Measurements from ENCODE around the gene ALOX5. TPM values are rescaled to one million over a fixed set of nuclear protein-coding genes. Genes with fewer than 3 reads are reported as not detected.
"Not testable (repeated sequence)": the region's sequence is repeated elsewhere in the genome, so short reads cannot be mapped to it uniquely, and the experiment has no call there.

ALOX5 gene
- 1 to 10 TPM; 1.9 to 7.3 (median 4.1) TPM for polyA plus RNA-seq (ENCODE audit: insufficient read length in 4 of 4)

DNA sequence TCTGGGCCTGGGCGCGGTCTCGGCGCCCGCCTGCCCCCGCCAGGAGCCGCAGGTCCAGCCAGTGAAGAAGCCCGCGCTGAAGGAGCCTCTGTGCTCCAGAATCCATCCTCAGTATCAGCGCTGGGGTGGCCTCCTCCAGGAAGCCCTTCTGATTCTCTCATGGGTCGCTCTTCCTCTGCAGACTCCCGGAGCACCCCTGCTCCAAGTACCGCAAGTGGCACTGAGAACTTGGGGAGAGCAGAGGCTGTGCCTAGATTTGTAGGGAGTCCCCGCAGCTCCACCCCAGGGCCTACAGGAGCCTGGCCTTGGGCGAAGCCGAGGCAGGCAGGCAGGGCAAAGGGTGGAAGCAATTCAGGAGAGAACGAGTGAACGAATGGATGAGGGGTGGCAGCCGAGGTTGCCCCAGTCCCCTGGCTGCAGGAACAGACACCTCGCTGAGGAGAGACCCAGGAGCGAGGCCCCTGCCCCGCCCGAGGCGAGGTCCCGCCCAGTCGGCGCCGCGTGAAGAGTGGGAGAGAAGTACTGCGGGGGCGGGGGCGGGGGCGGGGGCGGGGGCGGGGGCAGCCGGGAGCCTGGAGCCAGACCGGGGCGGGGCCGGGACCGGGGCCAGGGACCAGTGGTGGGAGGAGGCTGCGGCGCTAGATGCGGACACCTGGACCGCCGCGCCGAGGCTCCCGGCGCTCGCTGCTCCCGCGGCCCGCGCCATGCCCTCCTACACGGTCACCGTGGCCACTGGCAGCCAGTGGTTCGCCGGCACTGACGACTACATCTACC lies at the start of gene ALOX5:
Gene ALOX5, plus strand, starts transcription at position 641 of the 774 bp plus-strand sequence. Its CDS starts 64 bp downstream, at position 705.
- DNase-seq (ENCODE audit: low read depth in 4 of 4, low spot score in 3 of 4): no peak

DNA sequence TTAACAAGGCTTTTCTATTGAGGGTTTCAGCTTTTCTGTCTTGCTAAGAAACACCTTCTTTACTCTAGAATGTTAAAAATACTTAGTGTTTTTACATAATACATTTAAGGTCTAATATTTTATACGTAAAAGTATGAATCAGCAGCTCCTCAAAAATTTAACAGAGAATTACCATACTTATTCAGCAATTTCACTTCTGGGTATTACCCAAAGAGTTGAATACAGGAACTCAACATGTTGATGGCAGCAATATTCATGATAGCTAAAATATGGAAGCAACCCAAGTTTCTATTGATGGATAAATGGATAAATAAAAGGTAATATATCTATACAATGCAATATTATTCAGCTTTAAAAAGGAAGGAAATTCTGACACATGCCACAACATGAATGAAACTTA lies 48.9 kb upstream of the ALOX5 start:
- DNase-seq (ENCODE audit: low read depth in 4 of 4, low spot score in 3 of 4): no peak

DNA sequence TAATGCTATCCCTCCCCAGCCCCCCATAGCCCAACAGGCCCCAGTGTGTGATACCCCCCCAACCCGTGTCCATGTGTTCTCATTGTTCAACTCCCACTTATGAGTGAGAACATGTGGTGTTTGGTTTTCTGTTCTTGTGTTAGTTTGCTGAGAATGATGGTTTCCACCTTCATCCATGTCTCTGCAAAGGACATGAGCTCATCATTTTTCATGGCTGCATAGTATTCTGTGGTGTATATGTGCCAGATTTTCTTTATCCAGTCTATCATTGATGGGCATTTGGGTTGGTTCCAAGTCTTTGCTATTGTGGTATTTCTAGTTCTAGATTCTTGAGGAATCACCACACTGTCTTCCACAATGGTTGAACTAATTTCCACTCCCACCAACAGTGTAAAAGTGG lies 47.2 kb upstream of the ALOX5 start:
- DNase-seq (ENCODE audit: low read depth in 4 of 4, low spot score in 3 of 4): not testable (repeated sequence)

DNA sequence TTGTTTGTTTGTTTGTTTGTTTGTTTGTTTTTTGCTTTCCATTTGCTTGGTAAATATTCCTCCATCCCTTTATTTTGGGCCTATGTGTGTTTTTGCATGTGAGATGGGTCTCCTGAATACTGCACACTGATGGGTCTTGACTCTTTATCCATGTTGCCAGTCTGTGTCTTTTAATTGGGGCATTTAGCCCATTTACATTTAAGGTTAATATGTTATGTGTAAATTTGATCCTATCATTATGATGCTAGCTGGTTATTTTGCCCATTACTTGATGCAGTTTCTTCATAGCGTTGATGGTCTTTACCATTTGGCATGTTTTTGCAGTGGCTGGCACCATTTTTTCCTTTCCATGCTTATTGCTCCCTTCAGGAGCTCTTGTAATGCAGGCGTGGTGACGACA lies 42.2 kb upstream of the ALOX5 start:
- DNase-seq (ENCODE audit: low read depth in 4 of 4, low spot score in 3 of 4): not testable (repeated sequence)

DNA sequence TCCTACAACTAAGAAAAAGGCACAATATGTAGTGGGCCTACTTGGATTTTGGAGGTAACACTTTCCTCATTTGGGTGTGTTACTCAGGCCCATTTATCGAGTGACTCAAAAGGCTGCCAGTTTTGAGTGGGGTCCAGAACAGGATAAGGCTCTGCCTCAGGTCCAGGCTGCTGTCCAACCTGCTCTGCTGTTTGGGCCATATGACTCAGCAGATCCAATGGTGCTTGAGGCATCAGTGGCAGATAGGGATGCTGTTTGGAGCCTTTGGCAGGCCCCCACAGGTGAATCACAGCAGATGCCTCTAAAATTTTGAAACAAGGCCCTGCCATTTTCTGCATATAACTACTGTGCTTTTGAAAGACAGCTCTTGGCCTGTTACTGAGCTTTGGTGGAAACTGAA lies 34.1 kb upstream of the ALOX5 start:
- DNase-seq (ENCODE audit: low read depth in 4 of 4, low spot score in 3 of 4): no peak

DNA sequence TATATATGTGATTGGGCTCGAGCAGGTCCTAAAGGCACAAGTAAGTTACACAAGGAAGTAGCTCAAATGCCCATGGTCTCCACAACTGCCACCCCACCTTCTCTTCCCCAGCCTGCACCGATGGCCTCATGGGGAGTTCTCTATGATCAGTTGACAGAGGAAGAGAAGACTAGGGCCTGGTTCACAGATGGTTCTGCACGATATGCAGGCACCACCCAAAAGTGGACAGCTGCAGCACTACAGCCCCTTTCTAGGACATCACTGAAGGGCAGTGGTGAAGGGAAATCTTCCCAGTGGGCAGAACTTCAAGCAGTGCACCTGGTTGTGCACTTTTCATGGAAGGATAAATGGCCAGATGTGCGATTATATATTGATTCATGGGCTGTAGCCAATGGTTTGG lies 33.6 kb upstream of the ALOX5 start:
- not testable (repeated sequence) for DNase-seq (ENCODE audit: low read depth in 4 of 4, low spot score in 3 of 4)

DNA sequence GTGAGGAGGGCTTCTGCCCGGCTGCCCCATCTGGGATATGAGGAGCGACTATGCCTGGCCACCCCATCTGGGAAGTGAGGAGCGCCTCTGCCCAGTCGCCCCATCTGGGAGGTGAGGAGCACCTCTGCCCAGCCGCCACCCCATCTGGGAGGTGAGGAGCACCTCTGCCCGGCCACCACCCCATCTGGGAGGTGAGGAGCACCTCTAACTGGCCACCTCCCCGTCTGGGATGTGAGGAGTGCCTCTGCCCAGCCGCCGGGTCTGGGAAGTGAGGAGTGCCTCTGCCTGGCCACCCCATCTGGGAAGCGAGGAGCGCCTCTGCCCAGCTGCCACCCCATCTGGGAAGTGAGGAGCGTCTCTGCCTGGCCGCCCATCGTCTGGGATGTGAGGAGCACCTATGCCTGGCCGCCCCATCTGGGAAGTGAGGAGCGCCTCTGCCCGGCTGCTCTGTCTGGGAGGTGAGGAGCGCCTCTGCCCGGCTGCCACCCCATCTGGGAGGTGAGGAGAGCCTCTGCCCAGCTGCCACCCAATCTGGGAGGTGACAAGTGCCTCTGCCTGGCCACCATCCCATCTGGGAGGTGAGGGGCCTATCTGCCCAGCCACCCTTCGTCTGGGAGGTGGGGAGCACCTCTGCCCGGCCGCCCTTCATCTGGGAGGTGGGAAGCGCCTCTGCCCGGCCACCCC lies 27.2 kb upstream of the ALOX5 start:
- not testable (repeated sequence) for DNase-seq (ENCODE audit: low read depth in 4 of 4, low spot score in 3 of 4)

DNA sequence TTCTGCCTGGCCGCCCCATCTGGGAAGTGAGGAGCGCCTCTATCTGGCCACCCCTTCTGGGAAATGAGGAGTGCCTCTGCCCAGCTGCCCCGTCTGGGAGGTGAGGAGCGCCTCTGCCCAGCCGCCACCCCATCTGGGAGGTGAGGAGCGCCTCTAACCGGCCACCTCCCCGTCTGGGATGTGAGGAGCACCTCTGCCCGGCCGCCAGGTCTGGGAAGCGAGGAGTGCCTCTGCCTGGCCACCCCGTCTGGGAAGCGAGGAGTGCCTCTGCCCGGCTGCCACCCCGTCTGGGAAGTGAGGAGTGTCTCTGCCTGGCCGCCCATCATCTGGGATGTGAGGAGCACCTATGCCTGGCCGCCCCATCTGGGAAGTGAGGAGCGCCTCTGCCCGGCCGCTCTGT lies 26.6 kb upstream of the ALOX5 start:
- not testable (repeated sequence) for DNase-seq (ENCODE audit: low read depth in 4 of 4, low spot score in 3 of 4)

DNA sequence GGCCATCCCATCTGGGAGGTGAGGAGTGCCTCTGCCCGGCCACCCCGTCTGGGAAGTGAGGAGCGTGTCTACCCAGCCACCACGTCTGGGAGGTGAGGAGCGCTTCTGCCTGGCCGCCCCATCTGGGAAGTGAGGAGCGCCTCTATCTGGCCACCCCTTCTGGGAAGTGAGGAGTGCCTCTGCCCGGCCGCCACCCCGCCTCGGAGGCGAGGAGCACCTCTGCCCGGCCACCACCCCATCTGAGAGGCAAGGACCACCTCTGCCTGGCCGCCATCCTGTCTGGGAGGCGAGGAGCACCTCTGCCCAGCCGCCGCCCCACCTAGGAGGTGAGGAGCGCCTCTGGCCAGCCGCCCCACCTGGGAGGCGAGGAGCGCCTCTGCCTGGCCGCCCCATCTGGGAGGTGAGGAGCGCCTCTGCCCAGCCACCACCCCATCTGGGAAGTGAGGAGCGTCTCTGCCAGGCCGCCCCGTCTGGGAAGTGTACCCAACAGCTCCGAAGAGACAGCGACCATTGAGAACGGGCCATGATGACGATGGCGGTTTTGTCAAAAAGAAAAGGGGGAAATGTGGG lies 25.7 kb upstream of the ALOX5 start:
- DNase-seq (ENCODE audit: low read depth in 4 of 4, low spot score in 3 of 4): not testable (repeated sequence)

DNA sequence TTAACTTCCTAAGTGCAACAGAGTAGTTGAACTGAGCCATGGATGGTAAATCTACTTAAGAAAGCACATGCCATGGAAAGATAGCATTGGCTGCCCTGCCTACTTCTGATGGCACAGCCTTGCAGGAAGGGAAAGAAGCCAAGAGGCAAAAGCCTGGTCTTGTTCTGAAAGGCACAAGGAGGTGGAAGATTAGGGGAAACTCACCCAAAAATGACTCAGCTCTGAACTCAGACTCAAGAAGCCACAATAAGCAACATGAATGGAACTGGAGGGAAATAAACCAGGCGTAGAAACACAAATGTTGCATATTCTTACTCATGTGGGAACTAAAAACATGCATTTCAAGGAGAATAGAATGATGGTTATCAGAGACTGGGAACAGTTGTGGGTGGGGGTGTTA lies 20.8 kb upstream of the ALOX5 start:
- no peak for DNase-seq (ENCODE audit: low read depth in 4 of 4, low spot score in 3 of 4)

DNA sequence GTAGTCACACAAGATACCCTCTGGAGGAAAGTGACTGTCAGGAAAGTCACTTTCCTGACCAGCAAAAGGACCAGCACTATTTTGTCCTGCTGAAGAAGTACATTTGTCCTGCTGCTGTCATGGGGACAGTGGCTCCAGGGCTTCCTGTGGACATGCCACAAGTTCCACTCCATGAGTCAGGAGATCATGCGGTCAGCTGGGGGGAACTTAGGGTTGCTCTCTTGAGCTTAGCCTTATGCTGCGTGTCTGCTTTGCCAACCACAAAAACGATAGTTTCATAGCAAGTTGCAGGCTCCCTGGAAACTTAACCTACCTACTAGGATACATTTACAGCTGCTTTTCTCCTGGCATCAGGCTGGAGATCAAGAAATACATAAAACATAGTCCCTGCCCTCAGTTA lies 19.8 kb upstream of the ALOX5 start:
- DNase-seq (ENCODE audit: low read depth in 4 of 4, low spot score in 3 of 4): no peak

DNA sequence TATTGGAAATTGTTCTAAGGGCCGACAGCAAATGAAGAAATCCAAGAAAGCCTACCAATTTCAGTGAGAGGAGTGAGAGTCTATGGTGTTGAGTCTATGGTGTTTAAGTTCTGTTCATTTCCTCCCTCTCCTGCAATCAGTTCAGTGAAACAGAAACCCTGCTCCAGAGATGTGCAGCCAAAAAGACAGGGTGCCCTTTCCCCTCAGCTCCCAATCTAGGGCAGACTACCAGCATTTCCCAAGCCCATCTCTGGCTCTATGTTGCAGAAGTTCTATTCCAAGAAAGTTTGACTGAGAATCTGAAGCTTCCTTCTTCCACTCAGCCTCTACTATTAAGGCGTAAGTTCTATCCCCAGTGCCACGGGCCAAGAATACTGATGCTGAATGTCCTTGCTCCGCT lies 18.5 kb upstream of the ALOX5 start:
- DNase-seq (ENCODE audit: low read depth in 4 of 4, low spot score in 3 of 4): no peak

DNA sequence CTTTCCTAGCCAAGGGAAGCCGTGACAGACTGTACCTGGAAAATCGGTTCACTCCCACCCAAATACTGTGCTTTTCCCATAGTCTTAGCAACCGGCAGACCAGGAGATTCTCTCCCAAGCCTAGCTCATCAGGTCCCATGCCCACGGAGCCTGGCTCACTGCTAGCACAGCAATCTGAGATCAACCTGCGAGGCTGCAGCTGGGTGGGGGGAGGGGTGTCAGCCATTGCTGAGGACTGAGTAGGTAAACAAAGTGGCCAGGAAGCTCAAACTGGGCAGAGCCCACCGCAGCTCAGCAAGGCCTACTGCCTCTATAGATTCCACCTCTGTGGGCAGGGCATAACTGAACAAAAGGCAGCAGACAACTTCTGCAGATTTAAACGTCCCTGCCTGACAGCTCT lies 15.1 kb upstream of the ALOX5 start:
- DNase-seq (ENCODE audit: low read depth in 4 of 4, low spot score in 3 of 4): not testable (repeated sequence)

DNA sequence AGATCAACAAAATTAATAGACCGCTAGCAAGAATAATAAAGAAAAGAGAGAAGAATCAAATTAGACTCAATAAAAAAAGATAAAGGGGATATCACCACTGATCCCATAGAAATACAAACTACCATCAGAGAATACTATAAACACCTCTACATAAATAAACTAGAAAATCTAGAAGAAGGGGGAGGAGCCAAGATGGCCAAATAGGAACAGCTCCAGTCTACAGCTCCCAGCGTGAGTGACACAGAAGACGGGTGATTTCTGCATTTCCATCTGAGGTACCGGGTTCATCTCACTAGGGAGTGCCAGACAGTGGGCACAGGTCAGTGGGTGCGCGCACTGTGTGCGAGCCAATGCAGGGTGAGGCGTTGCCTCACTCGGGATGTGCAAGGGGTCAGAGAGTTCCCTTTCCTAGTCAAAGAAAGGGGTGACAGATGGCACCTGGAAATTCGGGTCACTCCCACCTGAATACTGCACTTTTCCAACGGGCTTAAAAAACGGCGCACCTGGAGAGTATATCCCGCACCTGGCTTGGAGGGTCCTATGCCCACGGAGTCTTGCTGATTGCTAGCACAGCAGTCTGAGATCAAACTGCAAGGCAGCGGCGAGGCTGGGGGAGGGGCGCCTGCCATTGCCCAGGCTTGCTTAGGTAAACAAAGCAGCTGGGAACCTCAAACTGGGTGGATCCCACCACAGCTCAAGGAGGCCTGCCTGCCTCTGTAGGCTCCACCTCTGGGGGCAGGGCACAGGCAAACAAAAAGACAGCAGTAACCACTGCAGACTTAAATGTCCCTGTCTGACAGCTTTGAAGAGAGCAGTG lies 11.8 kb upstream of the ALOX5 start:
- DNase-seq (ENCODE audit: low read depth in 4 of 4, low spot score in 3 of 4): not testable (repeated sequence)

DNA sequence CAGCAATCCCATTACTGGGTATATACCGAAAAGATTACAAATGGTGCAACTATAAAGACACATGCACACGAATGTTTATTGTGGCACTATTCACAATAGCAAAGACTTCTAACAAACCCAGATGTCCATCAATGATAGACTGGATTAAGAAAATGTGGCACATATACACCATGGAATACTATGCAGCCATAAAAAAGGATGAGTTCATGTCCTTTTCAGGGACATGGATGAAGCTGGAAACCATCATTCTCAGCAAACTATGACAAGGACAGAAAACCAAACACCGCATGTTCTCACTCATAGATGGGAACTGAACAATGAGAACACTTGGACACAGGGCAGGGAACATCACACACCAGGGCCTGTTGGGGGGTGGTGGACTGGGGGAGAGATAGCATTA lies 6.4 kb upstream of the ALOX5 start:
- not testable (repeated sequence) for DNase-seq (ENCODE audit: low read depth in 4 of 4, low spot score in 3 of 4)

DNA sequence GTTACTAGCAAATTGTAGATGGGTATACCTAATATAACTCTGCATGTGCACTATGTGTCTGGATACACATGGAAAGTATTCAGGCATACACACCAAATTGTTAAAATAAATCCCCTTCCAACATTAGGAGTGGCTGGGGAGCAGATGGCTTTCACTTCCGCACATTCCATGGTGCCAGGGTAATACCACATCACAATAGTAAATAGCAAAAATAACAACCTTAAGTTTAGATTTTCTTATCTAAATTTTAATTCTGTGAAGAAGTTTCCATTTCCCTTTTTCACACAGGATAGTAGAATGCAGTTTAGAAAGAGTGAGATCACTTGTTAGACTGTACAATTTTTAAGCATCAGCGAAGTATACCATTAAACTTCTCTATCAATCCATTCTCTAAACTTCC lies 5.8 kb upstream of the ALOX5 start:
- no peak for DNase-seq (ENCODE audit: low read depth in 4 of 4, low spot score in 3 of 4)

DNA sequence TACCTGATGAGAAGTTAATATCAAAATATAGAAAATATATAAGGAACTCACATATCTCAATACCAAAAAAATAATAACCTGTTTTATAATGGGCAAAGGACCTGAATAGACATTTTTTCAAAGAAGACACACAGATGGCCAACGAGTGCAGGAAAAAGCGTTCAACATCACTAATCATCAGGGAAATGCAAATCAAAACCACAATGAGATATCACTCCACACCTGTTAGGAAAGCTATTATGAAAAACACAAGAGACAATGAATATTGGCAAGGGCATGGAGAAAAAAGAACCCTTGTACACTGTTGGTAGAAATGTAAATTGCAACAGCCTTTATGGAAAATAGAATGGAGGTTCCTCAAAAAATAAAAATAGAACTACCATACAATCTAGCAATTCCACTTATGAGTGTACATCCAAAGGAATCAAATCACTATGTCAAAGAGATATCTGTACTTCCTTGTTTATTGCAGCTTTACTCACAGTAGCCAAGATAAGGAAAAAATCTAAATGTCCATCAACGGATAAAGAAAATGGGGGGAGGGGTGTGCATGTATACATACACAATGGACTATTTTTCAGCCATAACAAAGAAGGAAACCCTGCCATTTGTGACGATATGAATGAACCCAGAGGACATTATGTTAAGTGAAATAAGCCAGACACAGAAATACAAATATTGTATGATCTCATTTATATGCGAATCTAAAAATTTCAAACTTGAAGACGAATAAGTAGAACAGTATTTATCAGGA lies 3.6 kb upstream of the ALOX5 start:
- DNase-seq (ENCODE audit: low read depth in 4 of 4, low spot score in 3 of 4): no peak

DNA sequence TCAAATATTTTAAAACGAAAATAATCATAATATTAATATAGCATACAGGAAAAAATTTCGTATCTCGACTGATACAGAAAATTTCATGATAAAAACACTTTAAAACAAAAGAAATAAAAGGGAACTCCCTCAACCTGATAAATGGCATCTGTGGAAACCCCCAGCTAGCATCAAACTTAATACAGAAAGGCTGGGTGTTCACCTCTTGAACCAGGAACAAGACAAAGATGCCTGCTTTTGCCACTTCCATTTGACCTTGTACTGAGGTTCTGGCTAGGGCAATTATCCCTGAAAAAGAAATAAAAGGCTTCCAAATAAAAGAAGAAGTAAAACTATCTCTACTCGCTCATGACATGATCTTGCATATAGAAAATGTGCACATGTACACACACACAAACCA lies 2.5 kb upstream of the ALOX5 start:
- no peak for DNase-seq (ENCODE audit: low read depth in 4 of 4, low spot score in 3 of 4)

DNA sequence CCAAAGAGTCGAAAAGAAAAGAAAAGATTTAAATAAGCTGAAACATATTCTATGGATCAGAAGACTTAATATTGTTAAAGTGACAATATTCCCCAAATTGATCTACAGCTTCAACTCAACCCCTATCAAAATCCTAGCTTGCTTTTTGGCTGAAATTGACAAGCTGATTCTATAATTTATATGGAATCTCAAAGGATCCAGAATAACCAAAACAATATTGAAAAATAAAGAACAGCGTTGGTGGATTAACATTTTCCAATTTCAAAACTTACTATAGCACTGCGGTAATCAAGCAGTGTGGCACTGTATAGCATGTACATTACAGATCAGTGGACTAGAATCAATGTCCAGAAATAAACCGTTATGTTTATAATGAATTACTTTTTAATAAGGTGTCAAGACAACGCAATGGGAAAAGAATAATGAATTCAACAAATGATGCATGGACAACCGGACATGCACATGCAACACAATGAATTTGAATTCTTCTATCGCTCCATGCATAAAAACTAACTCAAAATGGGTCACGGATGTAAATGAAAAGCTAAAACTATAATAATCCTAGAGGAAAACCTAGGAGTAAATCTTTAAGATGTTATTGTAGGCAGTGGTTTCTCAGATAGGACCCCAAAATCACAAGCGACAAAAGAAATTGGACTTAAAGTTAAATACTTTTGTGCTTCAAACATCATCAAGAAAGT lies 1.6 kb upstream of the ALOX5 start:
- no peak for DNase-seq (ENCODE audit: low read depth in 4 of 4, low spot score in 3 of 4)

Measured in right renal pelvis (tissue), 4 donors.